ENCODE data around the gene USP7.
A peak's percentile ranks its signal among the peaks of the same experiment; 100 is the strongest.

The USP7 gene

GRCh38 chr16:8936421-8936820 is 27.3 kb downstream of the USP7 start:
- Mint-ChIP-seq H3K27me3 (ENCODE audit: low read depth) (no peaks in the 10 kb centered on the region), H3K27ac (peak overlapping the region; percentile 68), H3K36me3 (ENCODE audit: low read depth) (no peaks in the 10 kb centered on the region), H3K4me1 (ENCODE audit: low read depth) (peaks cover 38% of the 10 kb centered on the region), H3K4me3 (no peak overlapping the region), H3K9me3 (no peaks in the 10 kb centered on the region)
- peak; percentile 79 for DNase-seq (ENCODE audit: low spot score)

- H3K27me3 Mint-ChIP-seq (ENCODE audit: low read depth): no peaks in the 10 kb centered on the region
- H3K4me3 Mint-ChIP-seq: no peak overlapping the region
- no peaks in the 10 kb centered on the region for H3K9me3 Mint-ChIP-seq
- peak overlapping the region; percentile 68 for H3K27ac Mint-ChIP-seq
- peaks cover 38% of the 10 kb centered on the region for H3K4me1 Mint-ChIP-seq (ENCODE audit: low read depth)
- DNase-seq (ENCODE audit: low spot score): no peak
- H3K36me3 Mint-ChIP-seq (ENCODE audit: low read depth): no peaks in the 10 kb centered on the region
Observed at GRCh38 chr16:8935989-8936388, 27.7 kb downstream of the USP7 start.

GRCh38 chr16:8934601-8935000 is 29.1 kb downstream of the USP7 start:
- Mint-ChIP-seq H3K27ac (no peak overlapping the region), H3K4me1 (ENCODE audit: low read depth) (peaks cover 32% of the 10 kb centered on the region), H3K4me3 (no peak overlapping the region), H3K36me3 (ENCODE audit: low read depth) (peaks cover 2% of the 10 kb centered on the region), H3K27me3 (ENCODE audit: low read depth) (no peaks in the 10 kb centered on the region), H3K9me3 (no peaks in the 10 kb centered on the region)
- no peak for DNase-seq (ENCODE audit: low spot score)

- no peak overlapping the region for H3K27ac Mint-ChIP-seq
- H3K9me3 Mint-ChIP-seq: no peaks in the 10 kb centered on the region
- peaks cover 25% of the 10 kb centered on the region for H3K36me3 Mint-ChIP-seq (ENCODE audit: low read depth)
- no peak overlapping the region for H3K4me3 Mint-ChIP-seq
- no peaks in the 10 kb centered on the region for H3K27me3 Mint-ChIP-seq (ENCODE audit: low read depth)
- peaks cover 22% of the 10 kb centered on the region for H3K4me1 Mint-ChIP-seq (ENCODE audit: low read depth)
- DNase-seq (ENCODE audit: low spot score): no peak
Observed at GRCh38 chr16:8931859-8932258, 31.8 kb downstream of the USP7 start.

- H3K9me3 Mint-ChIP-seq: no peaks in the 10 kb centered on the region
- no peak for DNase-seq (ENCODE audit: low spot score)
- peaks cover 17% of the 10 kb centered on the region for H3K4me1 Mint-ChIP-seq (ENCODE audit: low read depth)
- no peaks in the 10 kb centered on the region for H3K27me3 Mint-ChIP-seq (ENCODE audit: low read depth)
- peaks cover 40% of the 10 kb centered on the region for H3K36me3 Mint-ChIP-seq (ENCODE audit: low read depth)
- H3K27ac Mint-ChIP-seq: no peak overlapping the region
- H3K4me3 Mint-ChIP-seq: no peak overlapping the region
Observed at GRCh38 chr16:8929086-8929748, 34.5 kb downstream of the USP7 start.

- Mint-ChIP-seq H3K9me3 (no peaks in the 10 kb centered on the region), H3K27ac (no peak overlapping the region), H3K36me3 (ENCODE audit: low read depth) (peaks cover 42% of the 10 kb centered on the region), H3K4me1 (ENCODE audit: low read depth) (peaks cover 20% of the 10 kb centered on the region), H3K4me3 (no peak overlapping the region), H3K27me3 (ENCODE audit: low read depth) (no peaks in the 10 kb centered on the region)
- peak; percentile 42 for DNase-seq (ENCODE audit: low spot score)
Observed at GRCh38 chr16:8928467-8928957, 35.2 kb downstream of the USP7 start.

- H3K4me1 Mint-ChIP-seq (ENCODE audit: low read depth): peaks cover 21% of the 10 kb centered on the region
- peaks cover 51% of the 10 kb centered on the region for H3K36me3 Mint-ChIP-seq (ENCODE audit: low read depth)
- no peak overlapping the region for H3K27ac Mint-ChIP-seq
- H3K27me3 Mint-ChIP-seq (ENCODE audit: low read depth): no peaks in the 10 kb centered on the region
- no peak for DNase-seq (ENCODE audit: low spot score)
- no peaks in the 10 kb centered on the region for H3K9me3 Mint-ChIP-seq
- H3K4me3 Mint-ChIP-seq: no peak overlapping the region
Observed at GRCh38 chr16:8926827-8927226, 36.9 kb downstream of the USP7 start.

GRCh38 chr16:8925455-8925854 is 38.3 kb downstream of the USP7 start:
- no peak for DNase-seq (ENCODE audit: low spot score)
- no peak overlapping the region for H3K27ac Mint-ChIP-seq
- peaks cover 63% of the 10 kb centered on the region for H3K36me3 Mint-ChIP-seq (ENCODE audit: low read depth)
- H3K4me1 Mint-ChIP-seq (ENCODE audit: low read depth): peaks cover 32% of the 10 kb centered on the region
- H3K4me3 Mint-ChIP-seq: no peak overlapping the region
- no peaks in the 10 kb centered on the region for H3K27me3 Mint-ChIP-seq (ENCODE audit: low read depth)
- no peaks in the 10 kb centered on the region for H3K9me3 Mint-ChIP-seq

- no peak for DNase-seq (ENCODE audit: low spot score)
- Mint-ChIP-seq H3K27ac (peak overlapping the region; percentile 64), H3K4me3 (no peak overlapping the region), H3K9me3 (no peaks in the 10 kb centered on the region), H3K4me1 (ENCODE audit: low read depth) (peaks cover 42% of the 10 kb centered on the region), H3K27me3 (ENCODE audit: low read depth) (no peaks in the 10 kb centered on the region), H3K36me3 (ENCODE audit: low read depth) (peaks cover 64% of the 10 kb centered on the region)
Observed at GRCh38 chr16:8924214-8924613, 39.5 kb downstream of the USP7 start.

- Mint-ChIP-seq H3K27ac (no peak overlapping the region), H3K9me3 (no peaks in the 10 kb centered on the region), H3K4me1 (ENCODE audit: low read depth) (peaks cover 48% of the 10 kb centered on the region), H3K27me3 (ENCODE audit: low read depth) (no peaks in the 10 kb centered on the region), H3K36me3 (ENCODE audit: low read depth) (peaks cover 62% of the 10 kb centered on the region), H3K4me3 (no peak overlapping the region)
- DNase-seq (ENCODE audit: low spot score): no peak
Observed at GRCh38 chr16:8923199-8923598, 40.5 kb downstream of the USP7 start.

GRCh38 chr16:8921347-8921984 is 42.2 kb downstream of the USP7 start:
- H3K4me3 Mint-ChIP-seq: peak overlapping the region; percentile 29
- peak overlapping the region; percentile 57 for H3K27ac Mint-ChIP-seq
- peaks cover 57% of the 10 kb centered on the region for H3K4me1 Mint-ChIP-seq (ENCODE audit: low read depth)
- H3K27me3 Mint-ChIP-seq (ENCODE audit: low read depth): no peaks in the 10 kb centered on the region
- H3K9me3 Mint-ChIP-seq: no peaks in the 10 kb centered on the region
- DNase-seq (ENCODE audit: low spot score): no peak
- H3K36me3 Mint-ChIP-seq (ENCODE audit: low read depth): peaks cover 66% of the 10 kb centered on the region

GRCh38 chr16:8920645-8921346 is 42.9 kb downstream of the USP7 start:
- DNase-seq (ENCODE audit: low spot score): no peak
- H3K27ac Mint-ChIP-seq: peak overlapping the region; percentile 57
- no peaks in the 10 kb centered on the region for H3K27me3 Mint-ChIP-seq (ENCODE audit: low read depth)
- H3K9me3 Mint-ChIP-seq: no peaks in the 10 kb centered on the region
- peaks cover 72% of the 10 kb centered on the region for H3K36me3 Mint-ChIP-seq (ENCODE audit: low read depth)
- H3K4me3 Mint-ChIP-seq: peak overlapping the region; percentile 74
- H3K4me1 Mint-ChIP-seq (ENCODE audit: low read depth): peaks cover 61% of the 10 kb centered on the region

- no peaks in the 10 kb centered on the region for H3K27me3 Mint-ChIP-seq (ENCODE audit: low read depth)
- H3K4me1 Mint-ChIP-seq (ENCODE audit: low read depth): peaks cover 63% of the 10 kb centered on the region
- peaks cover 72% of the 10 kb centered on the region for H3K36me3 Mint-ChIP-seq (ENCODE audit: low read depth)
- no peaks in the 10 kb centered on the region for H3K9me3 Mint-ChIP-seq
- H3K4me3 Mint-ChIP-seq: peak overlapping the region; percentile 74
- DNase-seq (ENCODE audit: low spot score): no peak
- peak overlapping the region; percentile 58 for H3K27ac Mint-ChIP-seq
Observed at GRCh38 chr16:8919934-8920462, 43.7 kb downstream of the USP7 start.
